ENCODE data around the gene TBC1D1.

TBC1D1 gene

GRCh38 chr4:37934609-37935008 is 43.7 kb downstream of the TBC1D1 start:
- TF ChIP-seq CTCF (IDR thresholded peaks at IDR 0.05; ENCODE audit: extremely low read depth, insufficient read depth, missing control alignments), result no peak
- in situ Hi-C loops (cut with MboI; ENCODE audit: low pct_unique_long_range_greater_than_20kb, low sequenced_read_pairs, unreplicated experiment), result no loop called here
- no peak for DNase-seq (ENCODE audit: low spot score)

GRCh38 chr4:37935026-37935425 is 44.1 kb downstream of the TBC1D1 start:
- in situ Hi-C loops (cut with MboI; ENCODE audit: low pct_unique_long_range_greater_than_20kb, low sequenced_read_pairs, unreplicated experiment), result no loop called here
- TF ChIP-seq CTCF (IDR thresholded peaks at IDR 0.05; ENCODE audit: extremely low read depth, insufficient read depth, missing control alignments), result no peak
- DNase-seq (ENCODE audit: low spot score), result no peak

- in situ Hi-C loops (cut with MboI; ENCODE audit: low pct_unique_long_range_greater_than_20kb, low sequenced_read_pairs, unreplicated experiment), result no loop called here
- no peak for DNase-seq (ENCODE audit: low spot score)
- TF ChIP-seq CTCF (IDR thresholded peaks at IDR 0.05; ENCODE audit: extremely low read depth, insufficient read depth, missing control alignments), result no peak
Measured at GRCh38 chr4:37936889-37937498, 46.1 kb downstream of the TBC1D1 start.

- in situ Hi-C loops (cut with MboI; ENCODE audit: low pct_unique_long_range_greater_than_20kb, low sequenced_read_pairs, unreplicated experiment), result no loop called here
- TF ChIP-seq CTCF (IDR thresholded peaks at IDR 0.05; ENCODE audit: extremely low read depth, insufficient read depth, missing control alignments), result no peak
- DNase-seq (ENCODE audit: low spot score), result no peak
Measured at GRCh38 chr4:37938208-37938607, 47.3 kb downstream of the TBC1D1 start.

GRCh38 chr4:37946503-37947179 is 55.8 kb downstream of the TBC1D1 start:
- in situ Hi-C loops (cut with MboI; ENCODE audit: low pct_unique_long_range_greater_than_20kb, low sequenced_read_pairs, unreplicated experiment), result no loop called here
- no peak for DNase-seq (ENCODE audit: low spot score)
- no peak for TF ChIP-seq CTCF (IDR thresholded peaks at IDR 0.05; ENCODE audit: extremely low read depth, insufficient read depth, missing control alignments)

GRCh38 chr4:37948542-37948941 is 57.7 kb downstream of the TBC1D1 start:
- no peak for TF ChIP-seq CTCF (IDR thresholded peaks at IDR 0.05; ENCODE audit: extremely low read depth, insufficient read depth, missing control alignments)
- in situ Hi-C loops (cut with MboI; ENCODE audit: low pct_unique_long_range_greater_than_20kb, low sequenced_read_pairs, unreplicated experiment), result no loop called here
- no peak for DNase-seq (ENCODE audit: low spot score)

Data from GM13977 (cell line).